ENCODE measurements around the gene KLHL21. TPM values are rescaled to one million over a fixed set of nuclear protein-coding genes. Genes with fewer than 3 reads are reported as not detected.
A peak's percentile ranks its signal among the peaks of the same experiment; 100 is the strongest.

KLHL21 gene
- total RNA-seq, 4 donors from 2014 or later, result 14.4 to 25.1 (median 18.2) TPM

DNA sequence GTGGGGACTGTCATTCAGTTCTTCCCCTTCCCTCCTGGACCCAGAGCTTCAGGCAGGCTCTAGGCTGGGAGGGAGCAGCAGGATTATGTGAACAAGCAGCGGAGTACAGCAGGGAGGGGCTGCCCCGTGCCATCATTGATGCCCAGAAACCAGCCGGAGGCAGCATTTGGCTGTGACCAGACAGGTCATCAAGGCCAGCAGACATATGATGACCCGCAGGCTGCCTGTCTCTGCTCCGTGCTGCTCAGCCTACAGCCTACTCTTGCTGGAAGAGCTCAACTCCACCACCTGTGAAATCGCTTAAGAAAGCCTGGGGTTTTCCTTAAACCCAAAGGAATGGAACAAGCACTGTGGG is 4.9 kb downstream of the KLHL21 start:
- H3K9me3 ChIP-seq, result no peaks in the 10 kb centered on the region
- no peak for TF ChIP-seq POLR2A (IDR thresholded peaks at IDR 0.05)
- TF ChIP-seq, protein P1, sequence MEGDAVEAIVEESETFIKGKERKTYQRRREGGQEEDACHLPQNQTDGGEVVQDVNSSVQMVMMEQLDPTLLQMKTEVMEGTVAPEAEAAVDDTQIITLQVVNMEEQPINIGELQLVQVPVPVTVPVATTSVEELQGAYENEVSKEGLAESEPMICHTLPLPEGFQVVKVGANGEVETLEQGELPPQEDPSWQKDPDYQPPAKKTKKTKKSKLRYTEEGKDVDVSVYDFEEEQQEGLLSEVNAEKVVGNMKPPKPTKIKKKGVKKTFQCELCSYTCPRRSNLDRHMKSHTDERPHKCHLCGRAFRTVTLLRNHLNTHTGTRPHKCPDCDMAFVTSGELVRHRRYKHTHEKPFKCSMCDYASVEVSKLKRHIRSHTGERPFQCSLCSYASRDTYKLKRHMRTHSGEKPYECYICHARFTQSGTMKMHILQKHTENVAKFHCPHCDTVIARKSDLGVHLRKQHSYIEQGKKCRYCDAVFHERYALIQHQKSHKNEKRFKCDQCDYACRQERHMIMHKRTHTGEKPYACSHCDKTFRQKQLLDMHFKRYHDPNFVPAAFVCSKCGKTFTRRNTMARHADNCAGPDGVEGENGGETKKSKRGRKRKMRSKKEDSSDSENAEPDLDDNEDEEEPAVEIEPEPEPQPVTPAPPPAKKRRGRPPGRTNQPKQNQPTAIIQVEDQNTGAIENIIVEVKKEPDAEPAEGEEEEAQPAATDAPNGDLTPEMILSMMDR (IDR thresholded peaks at IDR 0.05), result no peak
- H3K27ac ChIP-seq, result no peak overlapping the region
- H3K4me3 ChIP-seq, result no peak overlapping the region
- H3K27me3 ChIP-seq, result no peaks in the 10 kb centered on the region
- no peak for DNase-seq
- peaks cover 0 to 55% (median 16%) of the 10 kb centered on the region in 4 donors for H3K4me1 ChIP-seq
- H3K36me3 ChIP-seq, result peaks cover 0 to 60% (median 0%) of the 10 kb centered on the region in 3 donors

DNA sequence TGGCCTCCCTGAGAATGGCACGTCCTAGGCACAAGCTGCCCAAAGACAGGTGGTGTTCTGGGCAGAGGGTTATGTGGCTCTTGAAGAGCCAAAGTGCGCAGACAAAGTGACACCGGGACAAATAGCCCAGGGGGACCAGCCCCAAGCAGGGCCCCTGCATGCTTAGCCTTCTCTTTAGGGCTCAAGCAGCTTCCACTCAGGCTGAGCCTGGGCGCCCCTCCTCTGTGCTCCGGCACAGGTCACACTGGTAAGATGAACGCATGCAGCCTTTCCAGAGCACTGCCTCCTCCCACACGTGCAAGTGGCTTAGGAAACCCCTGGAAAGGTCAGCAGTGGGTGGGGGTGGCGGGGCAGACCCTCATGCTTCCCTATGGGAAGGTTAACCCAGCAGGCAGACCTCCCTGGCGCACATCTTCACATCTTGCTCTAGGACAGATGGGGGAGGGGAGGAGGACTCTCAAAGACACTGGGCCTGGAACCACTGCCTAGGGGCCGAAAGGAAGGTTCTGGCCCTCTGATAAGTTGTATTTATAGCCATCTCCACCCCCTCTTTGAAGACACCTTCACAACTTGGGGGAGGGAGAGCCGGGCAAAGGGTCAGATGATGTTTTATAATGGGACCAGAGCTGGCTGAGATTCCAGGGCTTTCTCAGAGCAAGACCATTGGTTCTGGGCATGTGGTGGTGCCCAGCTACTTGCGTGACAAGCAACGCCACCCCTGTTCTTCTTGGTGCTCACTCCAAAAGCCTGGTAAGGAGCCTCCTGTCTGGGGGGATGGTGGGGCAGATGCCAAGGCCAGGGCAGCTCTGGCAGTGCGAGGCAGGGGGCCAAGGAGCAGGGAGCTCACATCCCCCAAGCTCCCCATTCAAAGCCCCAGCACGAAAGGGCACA is 5.5 kb downstream of the KLHL21 start:
- Histone ChIP-seq H3K27me3 (no peaks in the 10 kb centered on the region), H3K4me1 (peaks cover 0 to 55% (median 16%) of the 10 kb centered on the region in 4 donors), H3K27ac (peak overlapping the region in 1 of 4 donors; percentile 35), H3K4me3 (no peak overlapping the region), H3K36me3 (peaks cover 0 to 65% (median 0%) of the 10 kb centered on the region in 3 donors), H3K9me3 (no peaks in the 10 kb centered on the region)
- no peak for TF ChIP-seq POLR2A (IDR thresholded peaks at IDR 0.05)
- TF ChIP-seq, protein P1 (IDR thresholded peaks at IDR 0.05), result no peak
- DNase-seq, result peak in 1 of 3 donors; percentile 38

DNA sequence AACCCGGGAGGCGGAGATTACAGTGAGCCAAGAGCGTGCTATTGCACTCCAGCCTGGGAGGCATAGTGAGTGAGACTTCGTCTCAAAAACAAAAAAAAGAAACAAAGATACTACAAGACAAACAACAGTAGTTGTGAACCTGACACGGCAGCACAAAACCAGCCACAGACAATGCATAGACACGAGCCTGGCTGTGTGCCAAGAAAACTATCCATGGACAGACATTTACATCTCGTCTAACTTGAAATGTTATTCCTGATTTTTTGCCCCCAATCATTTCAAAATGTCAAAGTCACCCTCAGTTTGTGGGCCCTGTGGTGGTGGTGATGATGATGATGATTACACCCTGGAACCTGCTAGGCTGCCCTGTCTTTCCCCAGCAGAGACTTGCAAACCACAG is 6.3 kb downstream of the KLHL21 start:
- Histone ChIP-seq H3K36me3 (peaks cover 0 to 65% (median 0%) of the 10 kb centered on the region in 3 donors), H3K9me3 (no peaks in the 10 kb centered on the region), H3K4me3 (no peak overlapping the region), H3K4me1 (peaks cover 0 to 55% (median 16%) of the 10 kb centered on the region in 4 donors), H3K27me3 (no peaks in the 10 kb centered on the region), H3K27ac (peak overlapping the region in 1 of 4 donors; percentile 35)
- no peak for TF ChIP-seq POLR2A (IDR thresholded peaks at IDR 0.05)
- TF ChIP-seq, protein P1 (IDR thresholded peaks at IDR 0.05), result no peak
- DNase-seq, result peak in 1 of 3 donors; percentile 27

DNA sequence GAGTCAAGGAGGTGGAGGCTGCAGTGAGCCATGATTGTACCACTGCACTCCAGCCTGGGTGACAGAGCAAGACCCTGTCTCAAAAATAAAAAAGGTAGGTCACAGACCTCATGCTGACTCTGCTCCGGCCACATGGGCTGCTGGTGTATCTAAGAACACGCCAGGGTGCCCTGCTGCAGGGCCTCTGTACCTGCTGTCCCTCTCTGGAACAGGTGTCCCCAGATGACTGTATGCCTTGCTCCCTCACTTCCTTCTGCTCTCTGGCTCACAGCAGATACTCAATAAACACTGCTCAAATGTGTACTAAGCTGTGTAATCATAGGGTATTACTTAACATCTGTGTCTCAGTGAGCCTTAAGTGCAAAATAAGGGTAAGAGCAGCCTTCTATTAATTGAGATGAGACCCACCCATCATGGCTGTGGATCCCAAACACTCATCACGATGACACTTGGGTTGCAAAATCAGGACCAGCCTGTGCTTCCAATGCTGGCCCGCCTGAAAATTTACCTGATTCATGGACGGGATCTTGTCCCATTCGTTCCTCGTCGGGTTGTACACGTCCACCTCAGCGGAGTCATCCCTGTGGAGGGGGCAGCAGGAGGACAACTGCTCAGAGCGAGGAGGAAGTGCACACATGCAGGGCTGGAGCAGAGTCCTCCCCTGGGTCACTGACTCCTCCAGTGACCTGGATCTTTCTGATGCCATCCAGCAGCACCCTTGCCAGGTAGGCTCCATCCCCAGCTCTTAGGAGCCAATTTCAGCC is 7.5 kb downstream of the KLHL21 start:
- Histone ChIP-seq H3K27me3 (no peaks in the 10 kb centered on the region), H3K27ac (no peak overlapping the region), H3K4me1 (peaks cover 0 to 49% (median 12%) of the 10 kb centered on the region in 4 donors), H3K9me3 (no peaks in the 10 kb centered on the region), H3K36me3 (peaks cover 0 to 75% (median 0%) of the 10 kb centered on the region in 3 donors), H3K4me3 (no peak overlapping the region)
- TF ChIP-seq, protein P1 (IDR thresholded peaks at IDR 0.05), result no peak
- no peak for TF ChIP-seq POLR2A (IDR thresholded peaks at IDR 0.05)
- DNase-seq, result no peak

DNA sequence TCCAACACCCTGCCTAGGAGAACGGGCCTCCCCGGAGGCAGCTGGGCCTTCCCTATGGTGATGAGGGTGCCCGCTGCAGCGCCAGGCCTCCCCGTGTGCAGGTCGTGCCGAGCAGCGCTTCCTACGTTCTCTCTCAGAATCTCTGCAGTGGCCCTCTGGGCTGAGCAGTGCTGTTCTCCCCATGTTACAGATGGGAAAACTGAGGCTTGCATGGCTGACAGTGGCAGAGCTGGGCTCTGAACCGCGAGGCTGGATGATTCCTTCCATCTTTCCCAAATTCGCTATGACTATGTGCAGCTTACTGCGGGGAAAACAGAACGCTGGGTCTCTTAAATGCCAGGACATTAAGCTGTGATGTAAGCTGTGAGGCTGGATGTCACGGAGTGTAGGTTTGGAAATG is 8.9 kb downstream of the KLHL21 start:
- Histone ChIP-seq H3K27ac (no peak overlapping the region), H3K27me3 (no peaks in the 10 kb centered on the region), H3K4me3 (no peak overlapping the region), H3K9me3 (no peaks in the 10 kb centered on the region), H3K36me3 (peaks cover 0 to 86% (median 0%) of the 10 kb centered on the region in 3 donors), H3K4me1 (peaks cover 0 to 36% (median 1%) of the 10 kb centered on the region in 4 donors)
- DNase-seq, result no peak
- no peak for TF ChIP-seq POLR2A (IDR thresholded peaks at IDR 0.05)
- TF ChIP-seq, protein P1 (IDR thresholded peaks at IDR 0.05), result no peak
